GM12878 (cell line): ENCODE results near the gene C1QTNF7. TPM values are rescaled to one million over a fixed set of nuclear protein-coding genes. Genes with fewer than 3 reads are reported as not detected.

Experiments
- ATAC-seq: fragments of 200-7000 bp; cut with Tn5 transposase; 3 replicates; pipeline ENCODE4 v1.9.1; 2020; ENCODE audit warnings: mild to moderate bottlenecking, moderate library complexity
- BruUV-seq: library from RNA; stranded (reverse); fragments of 400-500 nt; replicated peaks from 2 replicates; lab custom pipeline; 2021; lab: Mats Ljungman, UMichigan
- CTCF ChIA-PET: fragments of 300-600 bp; sonication (Branson Sonifier 250); formaldehyde crosslinking; extraction: SDS; loops from one replicate; lab custom pipeline; 2021; ENCODE audit warnings: inconsistent platforms; lab: Yijun Ruan, JAX
- POLR2A ChIA-PET: fragments of 350-600 bp; formaldehyde crosslinking; extraction: SDS; loops from one replicate; lab custom pipeline; 2021; ENCODE audit warnings: inconsistent platforms; lab: Charles Lee
- RAD21 ChIA-PET: fragments of 300-600 bp; sonication (Branson Sonifier 250); formaldehyde crosslinking; loops from one replicate; lab custom pipeline; 2023; ENCODE audit warnings: antibody characterized with exemption; ENCODE audit not compliant: unreplicated experiment; lab: Charles Lee
- SMC1A ChIA-PET: fragments of 300-600 bp; sonication (Branson Sonifier 250); formaldehyde crosslinking; loops from one replicate; lab custom pipeline; 2023; ENCODE audit not compliant: unreplicated experiment, uncharacterized antibody; lab: Charles Lee
- DNase-seq: peaks from one replicate; pipeline ENCODE4 v3.0.0-alpha.2; 2011; ENCODE audit warnings: low read depth, low spot score
- FAIRE-seq: peaks from 3 replicates; lab custom pipeline; 2011; peaks lifted over from hg19 to GRCh38; lab: Jason Lieb, UNC
- H2AFZ ChIP-seq: 2 replicates; pipeline ENCODE4 v1.6.0; 2011; ENCODE audit warnings: low read depth, low read length, control low read depth; ENCODE audit not compliant: control insufficient read depth
- H3K27ac ChIP-seq: 2 replicates; pipeline ENCODE4 v1.5.1; 2011; ENCODE audit warnings: control low read depth; ENCODE audit not compliant: control insufficient read depth, insufficient read depth
- H3K27me3 ChIP-seq, 2 experiments: replicated peaks in 1 of 2; 2 replicates each; pipeline versions ENCODE4 v1.6.0 to v1.6.1; 2011; ENCODE audit warnings: low read length in 1 of 2; ENCODE audit not compliant: control insufficient read depth in 2 of 2, insufficient read depth in 2 of 2
- H3K36me3 ChIP-seq, 2 experiments: 2 replicates each; pipeline ENCODE4 v1.5.1; 2011; ENCODE audit warnings: low read length in 1 of 2; ENCODE audit not compliant: control insufficient read depth in 2 of 2, insufficient read depth in 2 of 2
- H3K4me1 ChIP-seq: 2 replicates; pipeline ENCODE4 v1.6.1; 2011; ENCODE audit warnings: mild to moderate bottlenecking, low read length, moderate library complexity, mixed read lengths; ENCODE audit not compliant: control insufficient read depth, insufficient read depth
- H3K4me2 ChIP-seq: 2 replicates; pipeline ENCODE4 v1.6.0; 2011; ENCODE audit warnings: control low read depth; ENCODE audit not compliant: control insufficient read depth, insufficient read depth
- H3K4me3 ChIP-seq: fragments of 200-600 bp; sonication (generic); 2 replicates; pipeline ENCODE4 v1.5.1; 2016
- H3K79me2 ChIP-seq: 2 replicates; pipeline ENCODE4 v1.6.0; 2011; ENCODE audit warnings: low read length; ENCODE audit not compliant: control insufficient read depth, insufficient read depth
- H3K9ac ChIP-seq: 2 replicates; pipeline ENCODE4 v1.8.0; 2011; ENCODE audit warnings: low read length, control low read depth, mixed read lengths; ENCODE audit not compliant: control insufficient read depth, insufficient read depth
- H3K9me3 ChIP-seq: replicated peaks from 3 replicates; pipeline ENCODE4 v1.5.1; 2011; ENCODE audit warnings: mild to moderate bottlenecking, low read length; ENCODE audit not compliant: control insufficient read depth, insufficient read depth
- H4K20me1 ChIP-seq: 2 replicates; pipeline ENCODE4 v1.6.0; 2011; ENCODE audit not compliant: control insufficient read depth, insufficient read depth
- BACH1 ChIP-seq: fragments of 450-650 bp; IDR thresholded peaks from 2 replicates; pipeline ENCODE4 v1.6.1; 2017; ENCODE audit warnings: mild to moderate bottlenecking, borderline replicate concordance
- CBX5 ChIP-seq: sonication (generic); IDR thresholded peaks from 2 replicates; pipeline ENCODE4 v1.6.1; 2016; ENCODE audit warnings: low read depth, moderate library complexity, mild to moderate bottlenecking, inconsistent platforms
- IKZF2 ChIP-seq, 2 experiments: fragments of 450-650 bp; IDR thresholded peaks; 2 replicates each; pipeline ENCODE4 v1.6.1; 2017; ENCODE audit warnings: mild to moderate bottlenecking in 2 of 2, moderate library complexity in 2 of 2
- JUNB ChIP-seq: IDR thresholded peaks from 2 replicates; pipeline ENCODE4 v1.6.1; 2016; ENCODE audit warnings: antibody characterized with exemption, mild to moderate bottlenecking
- MEF2B ChIP-seq: fragments of 450-650 bp; IDR thresholded peaks from 2 replicates; pipeline ENCODE4 v1.6.1; 2018; ENCODE audit warnings: mild to moderate bottlenecking, moderate library complexity; ENCODE audit not compliant: partially characterized antibody, poor library complexity, severe bottlenecking
- MTA2 ChIP-seq: fragments of 450-650 bp; IDR thresholded peaks from 2 replicates; pipeline ENCODE4 v1.6.1; 2016; ENCODE audit warnings: low read depth, mild to moderate bottlenecking, moderate library complexity
- NFYA ChIP-seq: IDR thresholded peaks from 2 replicates; pipeline ENCODE4 v1.6.1; 2011; ENCODE audit warnings: low read depth, mild to moderate bottlenecking, low read length, improper control_type of control experiment, borderline replicate concordance
- RAD21 ChIP-seq: IDR thresholded peaks from 2 replicates; pipeline ENCODE4 v1.6.1; 2011; ENCODE audit warnings: mild to moderate bottlenecking, low read depth, low read length, moderate library complexity; ENCODE audit not compliant: insufficient read depth
- SREBF2 ChIP-seq: IDR thresholded peaks from 2 replicates; pipeline ENCODE4 v1.6.1; 2012; ENCODE audit warnings: mild to moderate bottlenecking, low read length
- TCF3 ChIP-seq: IDR thresholded peaks from 2 replicates; pipeline ENCODE4 v1.6.1; 2012; ENCODE audit warnings: low read depth, mild to moderate bottlenecking, low read length, borderline replicate concordance; ENCODE audit not compliant: insufficient read depth
- YBX1 ChIP-seq: fragments of 450-650 bp; IDR thresholded peaks from 2 replicates; pipeline ENCODE4 v1.6.1; 2016; ENCODE audit warnings: antibody characterized with exemption
- ZSCAN29 ChIP-seq: fragments of 450-650 bp; IDR thresholded peaks from 2 replicates; pipeline ENCODE4 v1.6.1; 2017; ENCODE audit warnings: mild to moderate bottlenecking, moderate library complexity
- WGBS: methylation state at CpG from one replicate; pipeline ENCODE4 v1.1.6; 2016; ENCODE audit warnings: low lambda C conversion rate; ENCODE audit not compliant: insufficient replicate concordance, insufficient coverage; ENCODE audit errors: missing lambda C conversion rate; 5-methylcytosine and 5-hydroxymethylcytosine counted together
- in situ Hi-C: fragments of 300-500 bp; cut with MboI; formaldehyde crosslinking; loops from 9 replicates; pipeline ENCODE4 v1.14.3; 2018; ENCODE audit warnings: mixed read lengths
- intact Hi-C: fragments of 100-400 bp; cut with micrococcal nuclease; formaldehyde crosslinking; loops from one replicate; pipeline ENCODE4 v1.14.2; 2022; ENCODE audit not compliant: unreplicated experiment
- polyA plus RNA-seq, 11 experiments: library from polyadenylated mRNA; depleted of rRNA in 4 of 11; unstranded in 6 of 11; stranded (reverse) in 5 of 11; fragments of >200 nt; fragmentation: Nextera tagmentation in 4 of 11; fragmentation: Illumina TruSeq in 1 of 11; extraction: Ambion mirVana in 4 of 11; extraction: Trizol in 1 of 11; gene quantifications; 1 replicate in 1 of 11; 2 replicates in 10 of 11; pipeline versions ENCODE4 v1.2.1 to v1.2.3, GENCODE V29; 2011 to 2016; ENCODE audit warnings: inconsistent platforms in 2 of 11, missing spikeins in 2 of 11, low read depth in 1 of 11
- total RNA-seq, 4 experiments: library from RNA; depleted of rRNA in 3 of 4; stranded (reverse); fragments of >200 nt in 3 of 4; fragmentation: Illumina TruSeq in 1 of 4; extraction: Trizol in 1 of 4; gene quantifications; 2 replicates each; pipeline versions ENCODE4 v1.2.1 to v1.2.3, GENCODE V29; 2013 to 2021
- TF ChIP-seq, protein P1 (sequence below): fragments of 450-650 bp; conservative IDR thresholded peaks from 2 replicates; pipeline ENCODE4 v1.6.1; 2017; ENCODE audit warnings: mild to moderate bottlenecking, moderate library complexity
- TF ChIP-seq, protein P2 (sequence below): fragments of 450-650 bp; formaldehyde crosslinking; IDR thresholded peaks from 2 replicates; pipeline ENCODE4 v1.4.0; 2020; ENCODE audit warnings: mild to moderate bottlenecking, moderate library complexity

C1QTNF7 gene
- total and polyA plus RNA-seq, 10 of the 15 experiments (the other 5 are each of a cell fraction or from before 2014, with no cell fraction given): not detected

DNA sequence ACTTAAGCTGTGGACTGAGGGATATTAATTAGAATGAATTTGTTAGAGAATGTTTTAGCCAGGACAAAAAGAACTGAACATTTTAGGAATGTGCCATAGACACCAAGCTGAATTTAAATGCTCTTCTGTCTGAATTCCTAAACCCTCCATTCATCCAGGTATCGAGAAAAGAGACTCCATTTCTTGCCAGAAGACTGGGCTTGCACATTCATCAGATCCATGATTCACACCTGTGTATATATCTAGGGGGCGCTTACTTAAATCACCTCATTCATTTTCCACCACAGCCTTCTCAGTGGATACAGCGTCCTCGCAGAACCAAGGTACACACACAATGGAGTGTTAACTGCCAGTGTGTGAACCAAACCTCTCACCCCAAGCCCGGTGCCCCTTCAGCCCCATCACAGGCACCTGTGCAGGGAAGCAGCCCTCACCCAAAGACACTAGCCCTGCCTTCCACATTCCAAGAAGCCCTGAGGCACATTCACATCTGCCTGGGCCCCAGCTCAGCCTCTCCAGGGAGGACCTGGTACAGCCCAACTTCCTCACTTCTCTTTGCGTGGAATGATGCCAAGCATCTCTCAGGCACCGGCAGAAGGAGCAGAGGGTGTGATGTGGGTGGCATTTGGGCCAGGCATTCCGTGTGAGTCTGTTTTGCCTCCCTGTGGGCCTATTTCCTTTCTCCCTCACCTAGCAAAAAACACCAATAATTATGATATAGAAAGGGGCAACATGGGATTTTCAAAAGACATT lies 35.6 kb upstream of the C1QTNF7 start:
- POLR2A ChIA-PET: no interaction called here

DNA sequence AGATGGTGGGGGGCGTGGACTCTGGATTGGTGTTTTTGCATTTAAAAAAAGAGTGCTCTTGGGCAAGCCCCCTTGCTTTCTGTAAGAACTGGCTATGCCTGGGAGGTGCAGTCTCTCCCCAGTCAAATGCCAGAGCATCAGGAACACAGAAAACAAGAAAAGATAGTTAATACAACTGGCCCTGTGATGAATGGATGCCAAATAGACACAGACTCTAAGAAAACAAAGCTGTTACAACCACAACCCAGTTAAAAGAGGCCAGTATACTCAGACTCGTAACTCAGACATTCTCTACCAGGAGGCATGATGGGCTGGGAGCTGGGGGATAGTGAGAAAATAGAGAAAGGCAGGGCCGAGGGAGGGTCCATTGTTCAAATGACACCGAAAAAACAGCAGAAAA lies 32.5 kb upstream of the C1QTNF7 start:
- Histone ChIP-seq H3K9me3 (no peaks in the 10 kb centered on the region), H3K9ac (no peak overlapping the region), H4K20me1 (no peaks in the 10 kb centered on the region), H2AFZ (no peak overlapping the region), H3K79me2 (no peaks in the 10 kb centered on the region), H3K36me3 (no peaks in the 10 kb centered on the region), H3K27ac (no peak overlapping the region), H3K4me2 (no peak overlapping the region), H3K27me3 (no peaks in the 10 kb centered on the region), H3K4me3 (no peak overlapping the region), H3K4me1 (no peaks in the 10 kb centered on the region)
- 2% methylated on average over 4 of the region's 4 CpGs for WGBS
- BruUV-seq: no TSS peak
- intact Hi-C loops (no loop called here), in situ Hi-C loops (no loop called here)
- FAIRE-seq (no peak), DNase-seq (no peak), ATAC-seq (no peak)
- ChIA-PET POLR2A (no interaction called here), CTCF (interaction anchor here (1.1 to 4.1 kb wide), 10 partner anchors 9 to 561 kb away, joined by 3 to 41 read pairs (median 8); no protein-coding TSS in a partner anchor), RAD21 (interaction anchor here (1.6 kb wide), 1 partner anchor 63 kb away, joined by 8 read pairs; no protein-coding TSS in a partner anchor), SMC1A (interaction anchor here (1.5 to 2.5 kb wide), 3 partner anchors 159 to 164 kb away, joined by 5 to 10 read pairs (median 9); no protein-coding TSS in a partner anchor)
- TF ChIP-seq CBX5: no peak
- TF ChIP-seq JUNB: no peak
- TF ChIP-seq YBX1: no peak
- TF ChIP-seq SREBF2: no peak
- TF ChIP-seq, protein P1, sequence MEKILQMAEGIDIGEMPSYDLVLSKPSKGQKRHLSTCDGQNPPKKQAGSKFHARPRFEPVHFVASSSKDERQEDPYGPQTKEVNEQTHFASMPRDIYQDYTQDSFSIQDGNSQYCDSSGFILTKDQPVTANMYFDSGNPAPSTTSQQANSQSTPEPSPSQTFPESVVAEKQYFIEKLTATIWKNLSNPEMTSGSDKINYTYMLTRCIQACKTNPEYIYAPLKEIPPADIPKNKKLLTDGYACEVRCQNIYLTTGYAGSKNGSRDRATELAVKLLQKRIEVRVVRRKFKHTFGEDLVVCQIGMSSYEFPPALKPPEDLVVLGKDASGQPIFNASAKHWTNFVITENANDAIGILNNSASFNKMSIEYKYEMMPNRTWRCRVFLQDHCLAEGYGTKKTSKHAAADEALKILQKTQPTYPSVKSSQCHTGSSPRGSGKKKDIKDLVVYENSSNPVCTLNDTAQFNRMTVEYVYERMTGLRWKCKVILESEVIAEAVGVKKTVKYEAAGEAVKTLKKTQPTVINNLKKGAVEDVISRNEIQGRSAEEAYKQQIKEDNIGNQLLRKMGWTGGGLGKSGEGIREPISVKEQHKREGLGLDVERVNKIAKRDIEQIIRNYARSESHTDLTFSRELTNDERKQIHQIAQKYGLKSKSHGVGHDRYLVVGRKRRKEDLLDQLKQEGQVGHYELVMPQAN: no peak
- no peak for TF ChIP-seq TCF3
- TF ChIP-seq, protein P2, sequence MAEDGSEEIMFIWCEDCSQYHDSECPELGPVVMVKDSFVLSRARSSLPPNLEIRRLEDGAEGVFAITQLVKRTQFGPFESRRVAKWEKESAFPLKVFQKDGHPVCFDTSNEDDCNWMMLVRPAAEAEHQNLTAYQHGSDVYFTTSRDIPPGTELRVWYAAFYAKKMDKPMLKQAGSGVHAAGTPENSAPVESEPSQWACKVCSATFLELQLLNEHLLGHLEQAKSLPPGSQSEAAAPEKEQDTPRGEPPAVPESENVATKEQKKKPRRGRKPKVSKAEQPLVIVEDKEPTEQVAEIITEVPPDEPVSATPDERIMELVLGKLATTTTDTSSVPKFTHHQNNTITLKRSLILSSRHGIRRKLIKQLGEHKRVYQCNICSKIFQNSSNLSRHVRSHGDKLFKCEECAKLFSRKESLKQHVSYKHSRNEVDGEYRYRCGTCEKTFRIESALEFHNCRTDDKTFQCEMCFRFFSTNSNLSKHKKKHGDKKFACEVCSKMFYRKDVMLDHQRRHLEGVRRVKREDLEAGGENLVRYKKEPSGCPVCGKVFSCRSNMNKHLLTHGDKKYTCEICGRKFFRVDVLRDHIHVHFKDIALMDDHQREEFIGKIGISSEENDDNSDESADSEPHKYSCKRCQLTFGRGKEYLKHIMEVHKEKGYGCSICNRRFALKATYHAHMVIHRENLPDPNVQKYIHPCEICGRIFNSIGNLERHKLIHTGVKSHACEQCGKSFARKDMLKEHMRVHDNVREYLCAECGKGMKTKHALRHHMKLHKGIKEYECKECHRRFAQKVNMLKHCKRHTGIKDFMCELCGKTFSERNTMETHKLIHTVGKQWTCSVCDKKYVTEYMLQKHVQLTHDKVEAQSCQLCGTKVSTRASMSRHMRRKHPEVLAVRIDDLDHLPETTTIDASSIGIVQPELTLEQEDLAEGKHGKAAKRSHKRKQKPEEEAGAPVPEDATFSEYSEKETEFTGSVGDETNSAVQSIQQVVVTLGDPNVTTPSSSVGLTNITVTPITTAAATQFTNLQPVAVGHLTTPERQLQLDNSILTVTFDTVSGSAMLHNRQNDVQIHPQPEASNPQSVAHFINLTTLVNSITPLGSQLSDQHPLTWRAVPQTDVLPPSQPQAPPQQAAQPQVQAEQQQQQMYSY (CRISPR knock-in tag): no peak
- no peak for TF ChIP-seq ZSCAN29
- no peak for TF ChIP-seq BACH1

More for the DNA sequence above, 35.6 kb upstream of the C1QTNF7 start:
- intact Hi-C loops (no loop called here), in situ Hi-C loops (no loop called here)
- TF ChIP-seq NFYA (no peak), RAD21 (no peak), IKZF2 (IDR thresholded peaks at IDR 0.05) (no peak), MEF2B (no peak), MTA2 (no peak)
- TF ChIP-seq, all 136 proteins: peak for 0
- 34% methylated on average over 8 of the region's 8 CpGs for WGBS
- Histone ChIP-seq H3K4me2 (no peak overlapping the region), H3K9me3 (no peaks in the 10 kb centered on the region), H3K9ac (no peak overlapping the region), H3K36me3 (no peaks in the 10 kb centered on the region), H3K79me2 (no peaks in the 10 kb centered on the region), H3K27me3 (no peaks in the 10 kb centered on the region), H4K20me1 (no peaks in the 10 kb centered on the region), H3K27ac (no peak overlapping the region), H3K4me1 (no peaks in the 10 kb centered on the region), H2AFZ (no peak overlapping the region), H3K4me3 (no peak overlapping the region)
- SMC1A ChIA-PET: no interaction called here
- FAIRE-seq (no peak), DNase-seq (no peak), ATAC-seq (no peak)
- no TSS peak for BruUV-seq
- CTCF ChIA-PET: no interaction called here
- RAD21 ChIA-PET: no interaction called here
